Measurements from ENCODE around the gene HOXB2.

Gene HOXB2

DNA sequence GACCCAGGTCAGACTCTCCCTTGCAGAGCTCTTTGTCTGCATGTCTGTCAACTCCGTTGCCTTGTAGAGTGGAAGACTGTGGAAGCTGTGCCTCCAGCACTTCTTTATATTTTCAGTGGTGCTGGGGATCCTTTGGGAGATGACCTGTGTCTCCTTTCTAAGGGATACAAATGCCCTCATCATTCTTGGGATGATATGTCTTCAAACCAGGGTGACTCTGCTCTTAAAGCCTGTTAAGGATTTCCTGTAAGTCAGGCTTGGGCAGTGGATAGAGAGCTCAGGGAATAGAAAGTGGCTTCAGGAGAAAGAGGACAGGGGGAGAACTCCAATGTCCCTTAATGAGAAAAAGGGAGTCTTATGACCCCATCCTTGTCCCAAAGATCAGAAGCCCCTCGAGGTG lies 43.6 kb upstream of the HOXB2 start:
- Histone ChIP-seq H3K79me2 (ENCODE audit: insufficient read depth, low read length) (no peaks in the 10 kb centered on the region), H2AFZ (ENCODE audit: low read depth, low read length, severe bottlenecking) (no peak overlapping the region), H3F3A (ENCODE audit: insufficient read depth) (no peaks in the 10 kb centered on the region), H3K27ac (ENCODE audit: low read depth, low read length) (no peak overlapping the region), H3K9ac (ENCODE audit: low read length) (no peak overlapping the region), H3K9me3 (ENCODE audit: insufficient read depth, low read length) (no peaks in the 10 kb centered on the region), H3K4me2 (ENCODE audit: low read depth, low read length, poor library complexity, severe bottlenecking) (no peak overlapping the region), H3K4me3 (ENCODE audit: insufficient read depth, low read length, poor library complexity, severe bottlenecking) (no peak overlapping the region), H3K9me2 (replicated peaks; ENCODE audit: insufficient read depth, low read length) (no peaks in the 10 kb centered on the region), H3K27me3 (ENCODE audit: low read length) (no peaks in the 10 kb centered on the region), H4K20me1 (ENCODE audit: low read depth, low read length) (no peaks in the 10 kb centered on the region), H3K36me3 (ENCODE audit: low read length) (no peaks in the 10 kb centered on the region)
- TF ChIP-seq, protein P1, sequence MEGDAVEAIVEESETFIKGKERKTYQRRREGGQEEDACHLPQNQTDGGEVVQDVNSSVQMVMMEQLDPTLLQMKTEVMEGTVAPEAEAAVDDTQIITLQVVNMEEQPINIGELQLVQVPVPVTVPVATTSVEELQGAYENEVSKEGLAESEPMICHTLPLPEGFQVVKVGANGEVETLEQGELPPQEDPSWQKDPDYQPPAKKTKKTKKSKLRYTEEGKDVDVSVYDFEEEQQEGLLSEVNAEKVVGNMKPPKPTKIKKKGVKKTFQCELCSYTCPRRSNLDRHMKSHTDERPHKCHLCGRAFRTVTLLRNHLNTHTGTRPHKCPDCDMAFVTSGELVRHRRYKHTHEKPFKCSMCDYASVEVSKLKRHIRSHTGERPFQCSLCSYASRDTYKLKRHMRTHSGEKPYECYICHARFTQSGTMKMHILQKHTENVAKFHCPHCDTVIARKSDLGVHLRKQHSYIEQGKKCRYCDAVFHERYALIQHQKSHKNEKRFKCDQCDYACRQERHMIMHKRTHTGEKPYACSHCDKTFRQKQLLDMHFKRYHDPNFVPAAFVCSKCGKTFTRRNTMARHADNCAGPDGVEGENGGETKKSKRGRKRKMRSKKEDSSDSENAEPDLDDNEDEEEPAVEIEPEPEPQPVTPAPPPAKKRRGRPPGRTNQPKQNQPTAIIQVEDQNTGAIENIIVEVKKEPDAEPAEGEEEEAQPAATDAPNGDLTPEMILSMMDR (IDR thresholded peaks at IDR 0.05; ENCODE audit: insufficient read depth, low read length, poor library complexity, severe bottlenecking), result no peak
- no peak for TF ChIP-seq EZH2phosphoT487 (conservative IDR thresholded peaks at IDR 0.05; ENCODE audit: low read length)

GRCh38 chr17:48588074-48588415 lies 43.1 kb upstream of the HOXB2 start:
- Histone ChIP-seq H3F3A (ENCODE audit: insufficient read depth) (no peaks in the 10 kb centered on the region), H3K27ac (ENCODE audit: low read depth, low read length) (no peak overlapping the region), H3K27me3 (ENCODE audit: low read length) (no peaks in the 10 kb centered on the region), H3K9ac (ENCODE audit: low read length) (no peak overlapping the region), H4K20me1 (ENCODE audit: low read depth, low read length) (no peaks in the 10 kb centered on the region), H3K9me2 (replicated peaks; ENCODE audit: insufficient read depth, low read length) (no peaks in the 10 kb centered on the region), H3K9me3 (ENCODE audit: insufficient read depth, low read length) (no peaks in the 10 kb centered on the region), H2AFZ (ENCODE audit: low read depth, low read length, severe bottlenecking) (no peak overlapping the region), H3K4me3 (ENCODE audit: insufficient read depth, low read length, poor library complexity, severe bottlenecking) (no peak overlapping the region), H3K79me2 (ENCODE audit: insufficient read depth, low read length) (no peaks in the 10 kb centered on the region), H3K4me2 (ENCODE audit: low read depth, low read length, poor library complexity, severe bottlenecking) (no peak overlapping the region), H3K36me3 (ENCODE audit: low read length) (no peaks in the 10 kb centered on the region)
- TF ChIP-seq, protein P1 (IDR thresholded peaks at IDR 0.05; ENCODE audit: insufficient read depth, low read length, poor library complexity, severe bottlenecking), result no peak
- no peak for TF ChIP-seq EZH2phosphoT487 (conservative IDR thresholded peaks at IDR 0.05; ENCODE audit: low read length)

GRCh38 chr17:48587276-48588073 lies 42.6 kb upstream of the HOXB2 start:
- TF ChIP-seq EZH2phosphoT487 (conservative IDR thresholded peaks at IDR 0.05; ENCODE audit: low read length), result no peak
- TF ChIP-seq, protein P1 (IDR thresholded peaks at IDR 0.05; ENCODE audit: insufficient read depth, low read length, poor library complexity, severe bottlenecking), result no peak
- Histone ChIP-seq H4K20me1 (ENCODE audit: low read depth, low read length) (no peaks in the 10 kb centered on the region), H3K27me3 (ENCODE audit: low read length) (no peaks in the 10 kb centered on the region), H3F3A (ENCODE audit: insufficient read depth) (no peaks in the 10 kb centered on the region), H3K4me2 (ENCODE audit: low read depth, low read length, poor library complexity, severe bottlenecking) (no peak overlapping the region), H3K4me3 (ENCODE audit: insufficient read depth, low read length, poor library complexity, severe bottlenecking) (no peak overlapping the region), H3K27ac (ENCODE audit: low read depth, low read length) (no peak overlapping the region), H3K79me2 (ENCODE audit: insufficient read depth, low read length) (no peaks in the 10 kb centered on the region), H3K9me3 (ENCODE audit: insufficient read depth, low read length) (no peaks in the 10 kb centered on the region), H3K9ac (ENCODE audit: low read length) (no peak overlapping the region), H2AFZ (ENCODE audit: low read depth, low read length, severe bottlenecking) (no peak overlapping the region), H3K9me2 (replicated peaks; ENCODE audit: insufficient read depth, low read length) (no peaks in the 10 kb centered on the region), H3K36me3 (ENCODE audit: low read length) (no peaks in the 10 kb centered on the region)

Data from SU-DHL-6 (cell line).